ENCODE data around the gene DOCK2. TPM values are rescaled to one million over a fixed set of nuclear protein-coding genes. Genes with fewer than 3 reads are reported as not detected.

The DOCK2 gene
- polyA plus RNA-seq, 1 donor (not counting 4 experiments of a cell fraction or from before 2014, with no cell fraction given) = 0.21 TPM

DNA sequence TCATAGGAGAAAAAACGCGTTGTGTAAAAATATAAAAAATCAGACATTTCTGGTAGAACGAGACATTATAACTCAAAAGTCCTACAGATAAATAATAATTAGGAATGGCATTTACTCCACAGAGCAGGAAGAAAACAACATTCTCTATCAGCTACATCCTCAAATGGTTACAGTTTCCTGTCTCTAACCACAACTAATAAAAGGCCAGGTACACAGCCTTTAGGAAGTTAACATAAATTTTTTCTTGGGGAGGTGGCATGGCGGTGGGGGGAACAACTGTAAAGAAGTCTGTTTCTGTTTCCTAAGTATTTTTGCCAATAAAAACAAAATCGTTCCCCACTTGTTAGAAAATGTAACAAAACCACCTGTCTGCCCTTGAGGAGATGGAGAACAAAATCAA is 298.7 kb downstream of the DOCK2 start:
- H3K36me3 ChIP-seq (ENCODE audit: control insufficient read depth in 2 of 2, extremely low read depth in 1 of 2, insufficient read depth in 2 of 2, low read length in 2 of 2) = no peaks in the 10 kb centered on the region
- H3K4me1 ChIP-seq (ENCODE audit: control insufficient read depth, extremely low read depth, insufficient read depth, low read length) = no peaks in the 10 kb centered on the region
- no peak overlapping the region for H3K4me2 ChIP-seq (ENCODE audit: control insufficient read depth, extremely low read depth, insufficient read depth, low read depth, low read length)
- no peak for TF ChIP-seq EZH2 (IDR thresholded peaks at IDR 0.05; ENCODE audit: low read length)
- TF ChIP-seq, protein P1, sequence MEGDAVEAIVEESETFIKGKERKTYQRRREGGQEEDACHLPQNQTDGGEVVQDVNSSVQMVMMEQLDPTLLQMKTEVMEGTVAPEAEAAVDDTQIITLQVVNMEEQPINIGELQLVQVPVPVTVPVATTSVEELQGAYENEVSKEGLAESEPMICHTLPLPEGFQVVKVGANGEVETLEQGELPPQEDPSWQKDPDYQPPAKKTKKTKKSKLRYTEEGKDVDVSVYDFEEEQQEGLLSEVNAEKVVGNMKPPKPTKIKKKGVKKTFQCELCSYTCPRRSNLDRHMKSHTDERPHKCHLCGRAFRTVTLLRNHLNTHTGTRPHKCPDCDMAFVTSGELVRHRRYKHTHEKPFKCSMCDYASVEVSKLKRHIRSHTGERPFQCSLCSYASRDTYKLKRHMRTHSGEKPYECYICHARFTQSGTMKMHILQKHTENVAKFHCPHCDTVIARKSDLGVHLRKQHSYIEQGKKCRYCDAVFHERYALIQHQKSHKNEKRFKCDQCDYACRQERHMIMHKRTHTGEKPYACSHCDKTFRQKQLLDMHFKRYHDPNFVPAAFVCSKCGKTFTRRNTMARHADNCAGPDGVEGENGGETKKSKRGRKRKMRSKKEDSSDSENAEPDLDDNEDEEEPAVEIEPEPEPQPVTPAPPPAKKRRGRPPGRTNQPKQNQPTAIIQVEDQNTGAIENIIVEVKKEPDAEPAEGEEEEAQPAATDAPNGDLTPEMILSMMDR (optimal IDR thresholded peaks at IDR 0.05 in 1 of 3, IDR thresholded peaks at IDR 0.05 in 1 of 3, conservative IDR thresholded peaks at IDR 0.05 in 1 of 3; ENCODE audit: extremely low read depth in 1 of 3, insufficient read depth in 2 of 3, low read length in 3 of 3) = no peak
- H3K9me1 ChIP-seq (ENCODE audit: control insufficient read depth, extremely low read depth, insufficient read depth, low read length) = no peaks in the 10 kb centered on the region
- FAIRE-seq (no peak), DNase-seq (ENCODE audit: low read depth, low spot score) (no peak)
- no peak overlapping the region for H3K27ac ChIP-seq (ENCODE audit: control insufficient read depth, insufficient read depth, low read length)
- H2AFZ ChIP-seq (ENCODE audit: control insufficient read depth, low read length) = no peak overlapping the region
- no peaks in the 10 kb centered on the region for H4K20me1 ChIP-seq (ENCODE audit: control insufficient read depth, extremely low read depth, insufficient read depth, low read length)
- H3K9ac ChIP-seq (ENCODE audit: control insufficient read depth, extremely low read depth, insufficient read depth, low read length) = no peak overlapping the region
- H3K9me3 ChIP-seq (ENCODE audit: control insufficient read depth, low read depth, low read length) = no peaks in the 10 kb centered on the region
- H3K79me2 ChIP-seq (ENCODE audit: control insufficient read depth, insufficient read depth, low read length) = no peaks in the 10 kb centered on the region
- no peaks in the 10 kb centered on the region for H3K27me3 ChIP-seq (ENCODE audit: control insufficient read depth, extremely low read depth, insufficient read depth, low read length)
- dilution Hi-C loops (cut with MboI; ENCODE audit: extremely low pct_ligation_motif_present, low sequenced_read_pairs) = no loop called here
- no peak overlapping the region for H3K4me3 ChIP-seq (ENCODE audit: control insufficient read depth in 2 of 3, extremely low read depth in 1 of 3, insufficient read depth in 2 of 3, low read depth in 1 of 3, low read length in 3 of 3)

DNA sequence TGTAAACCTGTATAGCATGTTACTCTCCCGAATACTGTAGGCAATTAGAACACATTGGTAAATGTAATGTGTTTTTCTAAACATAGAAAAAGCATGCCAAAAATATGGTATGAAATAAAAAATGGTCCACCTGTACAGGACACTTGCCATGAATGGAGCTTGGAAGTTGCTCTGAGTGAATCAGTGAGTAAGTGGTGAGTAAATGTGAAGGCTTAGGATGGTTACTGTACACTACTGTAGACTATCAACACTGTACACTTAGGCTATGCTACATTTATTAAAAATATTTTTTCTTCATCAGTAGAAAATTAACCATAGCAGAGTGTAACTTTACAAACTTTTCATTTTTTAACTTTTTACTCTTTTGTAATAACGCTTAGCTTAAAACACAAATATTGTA is 301.4 kb downstream of the DOCK2 start:
- H3K4me1 ChIP-seq (ENCODE audit: control insufficient read depth, extremely low read depth, insufficient read depth, low read length) = no peaks in the 10 kb centered on the region
- dilution Hi-C loops (cut with MboI; ENCODE audit: extremely low pct_ligation_motif_present, low sequenced_read_pairs) = no loop called here
- H4K20me1 ChIP-seq (ENCODE audit: control insufficient read depth, extremely low read depth, insufficient read depth, low read length) = no peaks in the 10 kb centered on the region
- H3K79me2 ChIP-seq (ENCODE audit: control insufficient read depth, insufficient read depth, low read length) = no peaks in the 10 kb centered on the region
- H2AFZ ChIP-seq (ENCODE audit: control insufficient read depth, low read length) = no peak overlapping the region
- no peaks in the 10 kb centered on the region for H3K27me3 ChIP-seq (ENCODE audit: control insufficient read depth, extremely low read depth, insufficient read depth, low read length)
- H3K4me2 ChIP-seq (ENCODE audit: control insufficient read depth, extremely low read depth, insufficient read depth, low read depth, low read length) = no peak overlapping the region
- H3K9me3 ChIP-seq (ENCODE audit: control insufficient read depth, low read depth, low read length) = no peaks in the 10 kb centered on the region
- no peaks in the 10 kb centered on the region for H3K9me1 ChIP-seq (ENCODE audit: control insufficient read depth, extremely low read depth, insufficient read depth, low read length)
- H3K27ac ChIP-seq (ENCODE audit: control insufficient read depth, insufficient read depth, low read length) = no peak overlapping the region
- H3K9ac ChIP-seq (ENCODE audit: control insufficient read depth, extremely low read depth, insufficient read depth, low read length) = no peak overlapping the region
- FAIRE-seq (no peak), DNase-seq (ENCODE audit: low read depth, low spot score) (no peak)
- H3K36me3 ChIP-seq (ENCODE audit: control insufficient read depth in 2 of 2, extremely low read depth in 1 of 2, insufficient read depth in 2 of 2, low read length in 2 of 2) = no peaks in the 10 kb centered on the region
- H3K4me3 ChIP-seq (ENCODE audit: control insufficient read depth in 2 of 3, extremely low read depth in 1 of 3, insufficient read depth in 2 of 3, low read depth in 1 of 3, low read length in 3 of 3) = no peak overlapping the region
- TF ChIP-seq EZH2 (IDR thresholded peaks at IDR 0.05; ENCODE audit: low read length) = no peak
- TF ChIP-seq, protein P1 (optimal IDR thresholded peaks at IDR 0.05 in 1 of 3, IDR thresholded peaks at IDR 0.05 in 1 of 3, conservative IDR thresholded peaks at IDR 0.05 in 1 of 3; ENCODE audit: extremely low read depth in 1 of 3, insufficient read depth in 2 of 3, low read length in 3 of 3) = no peak

All from keratinocyte (primary cell).